ENCODE results near the gene KRTAP12-3.
"Not testable (repeated sequence)": the region's sequence is repeated elsewhere in the genome, so short reads cannot be mapped to it uniquely, and the experiment has no call there.

The KRTAP12-3 gene

GRCh38 chr21:44626262-44626661, 31.5 kb upstream of the KRTAP12-3 start:
- DNase-seq = no peak
- in situ Hi-C loops (cut with HindIII; ENCODE audit: low pct_ligation_motif_present, low pct_unique_long_range_greater_than_20kb, low sequenced_read_pairs) = no loop called here

GRCh38 chr21:44626673-44627143, 31.0 kb upstream of the KRTAP12-3 start, which contains the start of gene KRTAP10-9:
TSS of gene KRTAP10-9 (plus strand) at chr21:44627093. CDS start at chr21:44627172, 79 bp downstream.
- no peak for DNase-seq
- in situ Hi-C loops (cut with HindIII; ENCODE audit: low pct_ligation_motif_present, low pct_unique_long_range_greater_than_20kb, low sequenced_read_pairs) = no loop called here

GRCh38 chr21:44627181-44627822, 30.4 kb upstream of the KRTAP12-3 start:
- in situ Hi-C loops (cut with HindIII; ENCODE audit: low pct_ligation_motif_present, low pct_unique_long_range_greater_than_20kb, low sequenced_read_pairs); DNase-seq: not testable (repeated sequence)

GRCh38 chr21:44627831-44628233, 29.9 kb upstream of the KRTAP12-3 start:
- in situ Hi-C loops (cut with HindIII; ENCODE audit: low pct_ligation_motif_present, low pct_unique_long_range_greater_than_20kb, low sequenced_read_pairs); DNase-seq: not testable (repeated sequence)

- no peak for DNase-seq
- in situ Hi-C loops (cut with HindIII; ENCODE audit: low pct_ligation_motif_present, low pct_unique_long_range_greater_than_20kb, low sequenced_read_pairs) = no loop called here
Observed at GRCh38 chr21:44628707-44629391, 28.9 kb upstream of the KRTAP12-3 start.

- no peak for DNase-seq
- in situ Hi-C loops (cut with HindIII; ENCODE audit: low pct_ligation_motif_present, low pct_unique_long_range_greater_than_20kb, low sequenced_read_pairs) = no loop called here
Observed at GRCh38 chr21:44630440-44630839, 27.3 kb upstream of the KRTAP12-3 start.

GRCh38 chr21:44632067-44632466, 25.7 kb upstream of the KRTAP12-3 start:
- in situ Hi-C loops (cut with HindIII; ENCODE audit: low pct_ligation_motif_present, low pct_unique_long_range_greater_than_20kb, low sequenced_read_pairs) = no loop called here
- no peak for DNase-seq

- in situ Hi-C loops (cut with HindIII; ENCODE audit: low pct_ligation_motif_present, low pct_unique_long_range_greater_than_20kb, low sequenced_read_pairs) = no loop called here
- DNase-seq = no peak
Observed at GRCh38 chr21:44636209-44637017, 21.3 kb upstream of the KRTAP12-3 start.

GRCh38 chr21:44637018-44637850, 20.5 kb upstream of the KRTAP12-3 start, which contains the start of gene KRTAP10-10:
TSS of gene KRTAP10-10 (plus strand) at chr21:44637356. CDS start at chr21:44637418, 62 bp downstream.
- no peak for DNase-seq
- in situ Hi-C loops (cut with HindIII; ENCODE audit: low pct_ligation_motif_present, low pct_unique_long_range_greater_than_20kb, low sequenced_read_pairs) = no loop called here

- in situ Hi-C loops (cut with HindIII; ENCODE audit: low pct_ligation_motif_present, low pct_unique_long_range_greater_than_20kb, low sequenced_read_pairs); DNase-seq: not testable (repeated sequence)
Observed at GRCh38 chr21:44637851-44638348, 19.8 kb upstream of the KRTAP12-3 start.

- in situ Hi-C loops (cut with HindIII; ENCODE audit: low pct_ligation_motif_present, low pct_unique_long_range_greater_than_20kb, low sequenced_read_pairs); DNase-seq: not testable (repeated sequence)
Observed at GRCh38 chr21:44638506-44639330, 19.0 kb upstream of the KRTAP12-3 start.

- in situ Hi-C loops (cut with HindIII; ENCODE audit: low pct_ligation_motif_present, low pct_unique_long_range_greater_than_20kb, low sequenced_read_pairs) = no loop called here
- no peak for DNase-seq
Observed at GRCh38 chr21:44639331-44639655, 18.4 kb upstream of the KRTAP12-3 start.

GRCh38 chr21:44640761-44641160, 17.0 kb upstream of the KRTAP12-3 start:
- in situ Hi-C loops (cut with HindIII; ENCODE audit: low pct_ligation_motif_present, low pct_unique_long_range_greater_than_20kb, low sequenced_read_pairs) = no loop called here
- no peak for DNase-seq

GRCh38 chr21:44643741-44644310, 13.9 kb upstream of the KRTAP12-3 start:
- in situ Hi-C loops (cut with HindIII; ENCODE audit: low pct_ligation_motif_present, low pct_unique_long_range_greater_than_20kb, low sequenced_read_pairs) = no loop called here
- no peak for DNase-seq

- in situ Hi-C loops (cut with HindIII; ENCODE audit: low pct_ligation_motif_present, low pct_unique_long_range_greater_than_20kb, low sequenced_read_pairs) = no loop called here
- DNase-seq = no peak
Observed at GRCh38 chr21:44644878-44645277, 12.9 kb upstream of the KRTAP12-3 start.

GRCh38 chr21:44646366-44647221, 11.1 kb upstream of the KRTAP12-3 start, which contains the start of gene KRTAP10-11:
TSS of gene KRTAP10-11 (plus strand) at chr21:44646414. CDS start at chr21:44646459, 45 bp downstream.
- in situ Hi-C loops (cut with HindIII; ENCODE audit: low pct_ligation_motif_present, low pct_unique_long_range_greater_than_20kb, low sequenced_read_pairs); DNase-seq: not testable (repeated sequence)
